Melanocyte of skin (primary cell): ENCODE data around the gene TSPYL1. TPM values are rescaled to one million over a fixed set of nuclear protein-coding genes. Genes with fewer than 3 reads are reported as not detected.

ENCODE experiments used
- total RNA-seq, 2 donors: library from RNA; depleted of rRNA; stranded (reverse); fragments of >200 nt; gene quantifications; 2 replicates each; pipeline ENCODE4 v1.2.3, GENCODE V29; 2012

Gene TSPYL1
- 10 to 100 TPM; 49.6 to 61.6 TPM for total RNA-seq

GRCh38 chr6:116279232-116280160 is at the start of gene TSPYL1:
Gene TSPYL1, minus strand, starts transcription at chr6:116279930. Its CDS starts 100 bp downstream, at chr6:116279830.

GRCh38 chr6:116253505-116254296 is 26.0 kb downstream of the TSPYL1 start, which contains the start of gene TSPYL4:
Gene TSPYL4, minus strand, starts transcription at chr6:116254075. Its CDS starts 67 bp downstream, at chr6:116254008.

Other genes with a start within 250 kb of the TSPYL1 start
- 1 to 10 TPM in 1 of 2 donors, under 1 TPM in 1; 0.67 to 1.4 TPM for gene FRK, start 219.0 kb downstream of the TSPYL1 start, total RNA-seq
- gene NT5DC1, start 179.1 kb downstream of the TSPYL1 start, total RNA-seq = 10 to 100 TPM in 1 of 2 donors, 1 to 10 TPM in 1; 9.7 to 13.8 TPM
- not detected for gene COL10A1, start 153.8 kb downstream of the TSPYL1 start, total RNA-seq
- 10 to 100 TPM in 1 of 2 donors, 1 to 10 TPM in 1; 9.7 to 11.4 TPM for gene TSPYL4, start 25.9 kb downstream of the TSPYL1 start, total RNA-seq
- 10 to 100 TPM in 1 of 2 donors, 1 to 10 TPM in 1; 8.7 to 11.7 TPM for gene DSE, start 91.0 kb upstream of the TSPYL1 start, total RNA-seq
- gene CALHM6, start 181.4 kb upstream of the TSPYL1 start, total RNA-seq = under 1 TPM; 0.34 to 1.00 TPM
- under 1 TPM; 0.34 to 0.67 TPM for gene CALHM5, start 231.7 kb upstream of the TSPYL1 start, total RNA-seq